CD14-positive monocyte (primary cell): ENCODE results near the gene GDF10. TPM values are rescaled to one million over a fixed set of nuclear protein-coding genes. Genes with fewer than 3 reads are reported as not detected.
A peak's percentile ranks its signal among the peaks of the same experiment; 100 is the strongest.

Experiments
- DNase-seq, 3 donors: peaks; one replicate each; pipeline ENCODE4 v3.0.0-alpha.2; 2011 to 2022
- H2AFZ ChIP-seq: 2 replicates; pipeline ENCODE4 v1.6.0; 2012; ENCODE audit warnings: mild to moderate bottlenecking, low read depth, low read length, inconsistent platforms; ENCODE audit not compliant: insufficient read depth, poor library complexity, severe bottlenecking
- H3K27ac ChIP-seq, 2 donors: 1 replicate in 1 of 2; 2 replicates in 1 of 2; pipeline ENCODE4 v1.5.1; 2012 to 2013; ENCODE audit warnings: low read length in 2 of 2, control low read depth in 1 of 2, inconsistent platforms in 1 of 2, low read depth in 1 of 2, mild to moderate bottlenecking in 1 of 2
- H3K27me3 ChIP-seq, 2 donors: one replicate each; pipeline versions ENCODE4 v1.6.0 to v1.6.1; 2011 to 2013; ENCODE audit warnings: low read length in 2 of 2; ENCODE audit not compliant: control insufficient read depth in 2 of 2, insufficient read depth in 2 of 2
- H3K36me3 ChIP-seq, 2 donors: replicated peaks in 1 of 2; 1 replicate in 1 of 2; 2 replicates in 1 of 2; pipeline versions ENCODE4 v1.5.1 to v1.6.1; 2012 to 2013; ENCODE audit warnings: low read length in 2 of 2, control low read depth in 1 of 2, inconsistent platforms in 1 of 2, mild to moderate bottlenecking in 1 of 2; ENCODE audit not compliant: insufficient read depth in 2 of 2, control insufficient read depth in 1 of 2
- H3K4me1 ChIP-seq, 2 donors: 1 replicate in 1 of 2; 2 replicates in 1 of 2; pipeline versions ENCODE4 v1.5.1 to v1.6.1; 2012 to 2013; ENCODE audit warnings: low read length in 2 of 2, control low read depth in 1 of 2, inconsistent platforms in 1 of 2, mild to moderate bottlenecking in 1 of 2, moderate library complexity in 1 of 2; ENCODE audit not compliant: insufficient read depth in 2 of 2, control insufficient read depth in 1 of 2
- H3K4me2 ChIP-seq: replicated peaks from 2 replicates; pipeline ENCODE3; 2012; ENCODE audit warnings: low read length, moderate library complexity, mild to moderate bottlenecking; ENCODE audit not compliant: poor library complexity, severe bottlenecking; ENCODE audit errors: extremely low read depth
- H3K4me3 ChIP-seq, 3 experiments: fragments of 200-600 bp in 1 of 3; sonication (generic) in 1 of 3; replicated peaks in 1 of 3; 1 replicate in 2 of 3; 2 replicates in 1 of 3; pipeline ENCODE4 v1.5.1; 2011 to 2013; ENCODE audit warnings: low read length in 3 of 3, mild to moderate bottlenecking in 3 of 3, control low read depth in 2 of 3, low read depth in 2 of 3, inconsistent platforms in 1 of 3, moderate library complexity in 1 of 3
- H3K79me2 ChIP-seq: 2 replicates; pipeline ENCODE4 v1.6.0; 2012; ENCODE audit warnings: mild to moderate bottlenecking, control low read depth, inconsistent platforms, low read length, moderate library complexity; ENCODE audit not compliant: insufficient read depth
- H3K9ac ChIP-seq: 2 replicates; pipeline ENCODE4 v1.6.0; 2017; ENCODE audit warnings: low read length, mild to moderate bottlenecking; ENCODE audit not compliant: insufficient read depth, poor library complexity, severe bottlenecking
- H3K9me3 ChIP-seq, 2 donors: replicated peaks in 1 of 2; 1 replicate in 1 of 2; 2 replicates in 1 of 2; pipeline versions ENCODE4 v1.5.1 to v1.6.1; 2012 to 2013; ENCODE audit warnings: low read length in 2 of 2, control low read depth in 1 of 2; ENCODE audit not compliant: control insufficient read depth in 1 of 2, insufficient read depth in 1 of 2
- H4K20me1 ChIP-seq: 2 replicates; pipeline ENCODE4 v1.6.0; 2012; ENCODE audit warnings: mild to moderate bottlenecking, low read length, control low read depth, moderate library complexity; ENCODE audit not compliant: insufficient read depth
- H3K27ac Mint-ChIP-seq, 7 donors: one replicate each; pipeline ENCODE4 v1.8.0; 2020; ENCODE audit warnings: mild to moderate bottlenecking in 7 of 7, mixed read lengths in 7 of 7, moderate library complexity in 6 of 7, inconsistent platforms in 2 of 7
- H3K27me3 Mint-ChIP-seq, 3 donors: one replicate each; pipeline ENCODE4 v1.8.0; 2021 to 2022; ENCODE audit warnings: low read depth in 3 of 3, mild to moderate bottlenecking in 3 of 3, mixed read lengths in 3 of 3, moderate library complexity in 3 of 3, inconsistent platforms in 1 of 3
- H3K36me3 Mint-ChIP-seq, 2 donors: one replicate each; pipeline ENCODE4 v1.8.0; 2020; ENCODE audit warnings: mixed read lengths in 2 of 2, inconsistent platforms in 1 of 2, mild to moderate bottlenecking in 1 of 2
- H3K4me1 Mint-ChIP-seq: one replicate; pipeline ENCODE4 v1.8.0; 2020; ENCODE audit warnings: mild to moderate bottlenecking, mixed read lengths
- H3K4me3 Mint-ChIP-seq, 2 donors: one replicate each; pipeline ENCODE4 v1.8.0; 2020; ENCODE audit warnings: mild to moderate bottlenecking in 2 of 2, mixed read lengths in 2 of 2, moderate library complexity in 1 of 2
- H3K9me3 Mint-ChIP-seq, 7 donors: one replicate each; pipeline ENCODE4 v1.8.0; 2020 to 2022; ENCODE audit warnings: mixed read lengths in 7 of 7, mild to moderate bottlenecking in 6 of 7, moderate library complexity in 6 of 7, inconsistent platforms in 2 of 7
- CTCF ChIP-seq: fragments of 200-600 bp; IDR thresholded peaks from one replicate; pipeline ENCODE4 v1.8.0; 2022; ENCODE audit warnings: antibody characterized with exemption, mild to moderate bottlenecking
- WGBS: methylation state at CpG from one replicate; pipeline ENCODE4 v1.1.5; 2013; ENCODE audit warnings: missing lambda C conversion rate; ENCODE audit not compliant: insufficient coverage; 5-methylcytosine and 5-hydroxymethylcytosine counted together
- intact Hi-C, 2 donors: fragments of 100-400 bp; cut with micrococcal nuclease; formaldehyde crosslinking; loops; one replicate each; pipeline versions ENCODE4 v1.15.0 to v1.15.1; 2023
- polyA plus RNA-seq, 3 donors: library from polyadenylated mRNA; depleted of rRNA in 1 of 3; unstranded in 2 of 3; stranded (reverse) in 1 of 3; fragments of 300-500 nt in 2 of 3; fragments of >200 nt in 1 of 3; fragmentation: Illumina TruSeq in 2 of 3; gene quantifications; 1 replicate in 2 of 3; 2 replicates in 1 of 3; pipeline ENCODE4 v1.2.3, GENCODE V29; 2012 to 2021

Gene GDF10
- polyA plus RNA-seq, 3 donors = not detected

DNA sequence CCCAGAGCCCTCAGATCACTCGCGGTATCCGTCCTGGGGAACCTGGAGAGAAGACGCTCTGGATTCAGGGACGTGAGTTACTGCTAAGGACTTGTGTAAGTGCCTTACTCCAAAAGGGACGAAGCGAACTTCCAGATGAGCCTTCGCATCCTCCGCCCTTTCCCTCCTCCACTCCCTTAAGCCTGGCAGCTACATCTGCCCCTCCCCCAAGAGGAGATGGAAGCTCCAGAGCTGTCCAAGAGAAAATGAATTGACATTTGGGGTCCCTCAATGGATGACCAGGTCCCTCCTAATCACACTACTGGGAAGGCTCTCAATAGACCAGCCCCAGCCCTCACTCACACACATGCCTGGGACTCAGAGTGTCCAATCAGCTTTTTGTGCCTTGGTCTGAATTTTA, 31.3 kb upstream of the GDF10 start:
- Histone ChIP-seq H3K4me1 (peaks cover 13 to 15% of the 10 kb centered on the region in 2 donors), H3K27me3 (no peaks in the 10 kb centered on the region), H3K79me2 (no peaks in the 10 kb centered on the region), H3K4me2 (no peak overlapping the region), H3K9me3 (peaks cover 0 to 8% of the 10 kb centered on the region in 2 donors), H3K9ac (no peak overlapping the region), H3K36me3 (no peaks in the 10 kb centered on the region), H4K20me1 (no peaks in the 10 kb centered on the region), H2AFZ (no peak overlapping the region), H3K27ac (no peak overlapping the region), H3K4me3 (no peak overlapping the region)
- no peak overlapping the region for H3K27ac Mint-ChIP-seq
- peaks cover 3 to 8% of the 10 kb centered on the region in 2 donors for H3K36me3 Mint-ChIP-seq
- peaks cover 18% of the 10 kb centered on the region for H3K4me1 Mint-ChIP-seq
- no peak for TF ChIP-seq CTCF
- WGBS = 92% methylated on average over 7 of the region's 9 CpGs
- peaks cover 0 to 5% (median 0%) of the 10 kb centered on the region in 3 donors for H3K27me3 Mint-ChIP-seq
- H3K9me3 Mint-ChIP-seq = peaks cover 0 to 20% (median 11%) of the 10 kb centered on the region in 7 donors
- no peak overlapping the region for H3K4me3 Mint-ChIP-seq
- intact Hi-C loops = no loop called here
- no peak for DNase-seq

DNA sequence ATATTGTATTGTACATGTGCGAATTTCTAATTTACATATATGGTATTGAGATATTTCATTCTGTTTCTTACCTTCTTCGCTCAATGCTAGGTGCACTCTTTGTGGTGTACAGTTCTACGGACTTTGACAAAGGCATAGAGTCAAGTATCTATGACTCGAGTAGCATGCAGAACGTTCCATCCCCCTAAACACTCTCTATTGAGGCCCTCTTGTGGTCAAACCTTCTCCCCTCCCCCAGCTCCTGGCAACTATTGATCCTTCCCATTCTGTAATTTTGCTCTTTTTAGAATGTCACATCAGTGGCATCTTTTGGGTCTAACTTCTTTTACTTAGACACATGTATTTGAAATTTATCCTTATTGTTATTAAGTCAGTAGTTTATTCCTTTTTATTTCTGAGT, 30.7 kb upstream of the GDF10 start:
- no peaks in the 10 kb centered on the region for H3K27me3 ChIP-seq
- peaks cover 0 to 3% (median 0%) of the 10 kb centered on the region in 3 donors for H3K27me3 Mint-ChIP-seq
- 20% methylated on average over 2 of the region's 5 CpGs for WGBS
- no peak overlapping the region for H3K9ac ChIP-seq
- intact Hi-C loops = no loop called here
- H3K4me2 ChIP-seq = no peak overlapping the region
- H3K27ac ChIP-seq = no peak overlapping the region
- peaks cover 3 to 8% of the 10 kb centered on the region in 2 donors for H3K36me3 Mint-ChIP-seq
- H3K4me1 ChIP-seq = peaks cover 12 to 13% of the 10 kb centered on the region in 2 donors
- DNase-seq = no peak
- no peaks in the 10 kb centered on the region for H3K36me3 ChIP-seq
- H3K4me3 Mint-ChIP-seq = no peak overlapping the region
- peaks cover 13% of the 10 kb centered on the region for H3K4me1 Mint-ChIP-seq
- H3K9me3 Mint-ChIP-seq = peaks cover 0 to 22% (median 9%) of the 10 kb centered on the region in 7 donors
- H3K4me3 ChIP-seq = no peak overlapping the region
- no peaks in the 10 kb centered on the region for H4K20me1 ChIP-seq
- H3K27ac Mint-ChIP-seq = peak overlapping the region in 1 of 7 donors; percentile 6
- TF ChIP-seq CTCF = no peak
- peaks cover 0 to 8% of the 10 kb centered on the region in 2 donors for H3K9me3 ChIP-seq
- H2AFZ ChIP-seq = no peak overlapping the region
- no peaks in the 10 kb centered on the region for H3K79me2 ChIP-seq
